Neural cell (in vitro differentiated cells): Measurements from ENCODE around the gene SDSL. TPM values are rescaled to one million over a fixed set of nuclear protein-coding genes. Genes with fewer than 3 reads are reported as not detected.

Experiments used
- H2AFZ ChIP-seq: fragments of 200-600, 300-800 bp; sonication (generic), shearing (Covaris generic); 2 replicates; pipeline ENCODE4 v1.6.0; 2014; ENCODE audit warnings: low read depth, mild to moderate bottlenecking, antibody characterized with exemption, low read length, moderate library complexity
- H3F3A ChIP-seq: fragments of 200-600 bp; shearing (Covaris generic); 2 replicates; pipeline ENCODE4 v1.6.1; 2016; ENCODE audit warnings: mild to moderate bottlenecking, moderate library complexity, mixed read lengths, antibody characterized with exemption, low read length; ENCODE audit not compliant: insufficient read depth, poor library complexity, severe bottlenecking
- H3K27ac ChIP-seq: fragments of 200-600, 300-800 bp; sonication (generic), shearing (Covaris generic); 2 replicates; pipeline ENCODE4 v1.5.1; 2014; ENCODE audit warnings: mild to moderate bottlenecking, low read length, moderate library complexity
- H3K27me3 ChIP-seq: fragments of 300-800, 200-600 bp; sonication (generic), shearing (Covaris generic); 2 replicates; pipeline ENCODE4 v1.6.0; 2014; ENCODE audit warnings: mild to moderate bottlenecking, low read depth, low read length, moderate library complexity; ENCODE audit not compliant: insufficient read depth
- H3K36me3 ChIP-seq: fragments of 300-800, 200-600 bp; sonication (generic), shearing (Covaris generic); 2 replicates; pipeline ENCODE4 v1.5.1; 2014; ENCODE audit warnings: mild to moderate bottlenecking, antibody characterized with exemption, low read length, moderate library complexity; ENCODE audit not compliant: insufficient read depth
- H3K4me2 ChIP-seq: fragments of 300-800, 200-600 bp; sonication (generic), shearing (Covaris generic); 2 replicates; pipeline ENCODE4 v1.6.0; 2014; ENCODE audit warnings: mild to moderate bottlenecking, low read length
- H3K4me3 ChIP-seq: fragments of 300-800, 200-600 bp; sonication (generic), shearing (Covaris generic); 2 replicates; pipeline ENCODE4 v1.5.1; 2014; ENCODE audit warnings: mild to moderate bottlenecking, low read length, moderate library complexity
- H3K79me2 ChIP-seq: fragments of 200-600 bp; shearing (Covaris generic); replicated peaks from 2 replicates; pipeline ENCODE4 v1.6.0; 2014; ENCODE audit warnings: mild to moderate bottlenecking, low read length, moderate library complexity; ENCODE audit not compliant: insufficient read depth
- H3K9ac ChIP-seq: fragments of 300-800, 200-600 bp; sonication (generic), shearing (Covaris generic); 2 replicates; pipeline ENCODE4 v1.6.1; 2016; ENCODE audit warnings: mild to moderate bottlenecking, low read length, mixed read lengths
- H3K9me2 ChIP-seq: fragments of 200-600 bp; shearing (Covaris generic); 2 replicates; pipeline ENCODE4 v1.6.1; 2016; ENCODE audit warnings: mild to moderate bottlenecking, low read length, mixed read lengths; ENCODE audit not compliant: insufficient read depth
- H3K9me3 ChIP-seq: fragments of 200-600, 300-800 bp; sonication (generic), shearing (Covaris generic); 2 replicates; pipeline ENCODE4 v1.6.1; 2016; ENCODE audit warnings: mild to moderate bottlenecking, mixed run types, low read length, moderate library complexity, mixed read lengths
- H4K20me1 ChIP-seq: fragments of 200-600 bp; shearing (Covaris generic); 2 replicates; pipeline ENCODE4 v1.6.1; 2016; ENCODE audit warnings: mild to moderate bottlenecking, mixed run types; ENCODE audit not compliant: insufficient read depth
- CTCF ChIP-seq: fragments of 450-650 bp; IDR thresholded peaks from 2 replicates; pipeline ENCODE4 v1.5.1; 2014; ENCODE audit warnings: antibody characterized with exemption, mild to moderate bottlenecking, moderate library complexity; ENCODE audit not compliant: poor library complexity, severe bottlenecking
- EP300 ChIP-seq: fragments of 450-650 bp; conservative IDR thresholded peaks from 2 replicates; pipeline ENCODE4 v1.6.1; 2014; ENCODE audit warnings: antibody characterized with exemption, mild to moderate bottlenecking, moderate library complexity; ENCODE audit not compliant: poor library complexity, severe bottlenecking
- EZH2 ChIP-seq: fragments of 200-600, 300-800 bp; shearing (Covaris generic), sonication (generic); IDR thresholded peaks from 2 replicates; pipeline ENCODE4 v1.6.1; 2014; ENCODE audit warnings: antibody characterized with exemption, low read length, borderline replicate concordance, mild to moderate bottlenecking; ENCODE audit not compliant: insufficient read depth, poor library complexity, severe bottlenecking
- MXI1 ChIP-seq: fragments of 450-650 bp; conservative IDR thresholded peaks from 2 replicates; pipeline ENCODE4 v1.6.1; 2014; ENCODE audit warnings: antibody characterized with exemption, mild to moderate bottlenecking; ENCODE audit not compliant: poor library complexity, severe bottlenecking
- POLR2AphosphoS5 ChIP-seq: IDR thresholded peaks from 2 replicates; pipeline ENCODE4 v1.6.1; 2012
- RAD21 ChIP-seq: fragments of 450-650 bp; conservative IDR thresholded peaks from 2 replicates; pipeline ENCODE4 v1.6.1; 2014; ENCODE audit warnings: antibody characterized with exemption, mild to moderate bottlenecking, moderate library complexity
- REST ChIP-seq: IDR thresholded peaks from 2 replicates; pipeline ENCODE4 v1.6.1; 2012; ENCODE audit warnings: borderline replicate concordance
- SMC3 ChIP-seq: fragments of 450-650 bp; conservative IDR thresholded peaks from 2 replicates; pipeline ENCODE4 v1.6.1; 2014; ENCODE audit warnings: antibody characterized with exemption, mild to moderate bottlenecking, moderate library complexity; ENCODE audit not compliant: poor library complexity
- TAF1 ChIP-seq: IDR thresholded peaks from 2 replicates; pipeline ENCODE4 v1.6.1; 2012; ENCODE audit warnings: low read depth
- polyA plus RNA-seq: library from polyadenylated mRNA; depleted of rRNA; stranded (reverse); fragments of >200 nt; gene quantifications from 2 replicates; pipeline ENCODE4 v1.2.3, GENCODE V29; 2014

SDSL gene
- polyA plus RNA-seq, 1 donor from 2014 or later: 2.7 TPM

- no peaks in the 10 kb centered on the region for H3K27me3 ChIP-seq
- no peaks in the 10 kb centered on the region for H3K9me2 ChIP-seq
- TF ChIP-seq REST (no peak), POLR2AphosphoS5 (no peak), EZH2 (no peak), EP300 (no peak), RAD21 (no peak)
- no peak overlapping the region for H3K9ac ChIP-seq
- no peaks in the 10 kb centered on the region for H4K20me1 ChIP-seq
- no peaks in the 10 kb centered on the region for H3K36me3 ChIP-seq
- no peaks in the 10 kb centered on the region for H3F3A ChIP-seq
- H3K4me3 ChIP-seq: no peak overlapping the region
- no peak overlapping the region for H3K27ac ChIP-seq
- no peaks in the 10 kb centered on the region for H3K79me2 ChIP-seq
- no peaks in the 10 kb centered on the region for H3K9me3 ChIP-seq
- no peak overlapping the region for H2AFZ ChIP-seq
- H3K4me2 ChIP-seq: no peak overlapping the region
These were observed 43.9 kb upstream of the SDSL start for GRCh38 chr12:113378291-113378690.

- H4K20me1 ChIP-seq: no peaks in the 10 kb centered on the region
- no peak overlapping the region for H3K9ac ChIP-seq
- no peak overlapping the region for H2AFZ ChIP-seq
- H3K79me2 ChIP-seq: no peaks in the 10 kb centered on the region
- no peak overlapping the region for H3K27ac ChIP-seq
- H3K4me3 ChIP-seq: no peak overlapping the region
- H3K36me3 ChIP-seq: no peaks in the 10 kb centered on the region
- no peaks in the 10 kb centered on the region for H3K27me3 ChIP-seq
- no peaks in the 10 kb centered on the region for H3F3A ChIP-seq
- H3K9me2 ChIP-seq: no peaks in the 10 kb centered on the region
- TF ChIP-seq CTCF (no peak), EZH2 (no peak), RAD21 (no peak), SMC3 (no peak), TAF1 (no peak), MXI1 (no peak), POLR2AphosphoS5 (no peak), EP300 (no peak), REST (no peak)
- no peaks in the 10 kb centered on the region for H3K9me3 ChIP-seq
- no peak overlapping the region for H3K4me2 ChIP-seq
These were observed 41.0 kb upstream of the SDSL start for GRCh38 chr12:113381220-113381619.
